Measurements from ENCODE around the gene RXFP4.
"Not testable (repeated sequence)": the region's sequence is repeated elsewhere in the genome, so short reads cannot be mapped to it uniquely, and the experiment has no call there.

Gene RXFP4

DNA sequence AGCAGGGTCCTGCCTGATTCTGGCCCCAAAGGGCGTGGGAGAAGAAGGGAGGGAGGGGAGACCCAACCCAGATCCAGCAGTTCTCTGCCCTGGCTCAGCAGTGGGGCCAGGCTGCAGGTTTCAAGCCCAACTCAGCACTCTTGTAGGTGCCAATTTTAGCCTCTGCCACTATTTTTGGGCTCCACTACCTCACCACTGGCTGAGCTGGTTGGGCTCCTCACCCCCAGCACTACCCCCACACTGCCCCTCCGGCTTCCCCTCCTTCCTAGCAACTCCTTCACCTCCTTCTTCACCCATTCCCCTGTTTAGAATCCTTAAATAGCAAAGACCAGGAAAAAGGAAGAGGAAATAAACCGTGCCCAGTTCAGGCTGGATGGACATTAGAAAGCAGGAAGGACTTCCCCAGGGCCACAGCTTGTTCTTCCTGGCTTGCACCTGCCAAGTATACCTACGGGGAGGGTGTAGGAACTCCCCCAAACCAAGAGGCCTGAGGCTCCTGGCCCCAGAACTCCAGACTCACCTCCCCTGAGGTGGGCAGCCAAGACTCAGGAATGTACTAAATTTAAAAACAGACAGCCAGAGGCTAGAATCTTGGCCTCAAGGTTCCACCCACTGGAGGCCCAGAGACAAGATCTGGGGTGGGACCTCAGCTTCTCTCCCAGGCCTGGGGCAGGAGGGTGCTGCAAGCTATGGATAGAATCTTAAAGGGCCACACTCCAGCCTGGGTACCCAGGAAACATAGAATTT lies 38.3 kb downstream of the RXFP4 start:
- peak overlapping the region; percentile 87 for H3K4me3 ChIP-seq (ENCODE audit: insufficient read length, low read depth)

DNA sequence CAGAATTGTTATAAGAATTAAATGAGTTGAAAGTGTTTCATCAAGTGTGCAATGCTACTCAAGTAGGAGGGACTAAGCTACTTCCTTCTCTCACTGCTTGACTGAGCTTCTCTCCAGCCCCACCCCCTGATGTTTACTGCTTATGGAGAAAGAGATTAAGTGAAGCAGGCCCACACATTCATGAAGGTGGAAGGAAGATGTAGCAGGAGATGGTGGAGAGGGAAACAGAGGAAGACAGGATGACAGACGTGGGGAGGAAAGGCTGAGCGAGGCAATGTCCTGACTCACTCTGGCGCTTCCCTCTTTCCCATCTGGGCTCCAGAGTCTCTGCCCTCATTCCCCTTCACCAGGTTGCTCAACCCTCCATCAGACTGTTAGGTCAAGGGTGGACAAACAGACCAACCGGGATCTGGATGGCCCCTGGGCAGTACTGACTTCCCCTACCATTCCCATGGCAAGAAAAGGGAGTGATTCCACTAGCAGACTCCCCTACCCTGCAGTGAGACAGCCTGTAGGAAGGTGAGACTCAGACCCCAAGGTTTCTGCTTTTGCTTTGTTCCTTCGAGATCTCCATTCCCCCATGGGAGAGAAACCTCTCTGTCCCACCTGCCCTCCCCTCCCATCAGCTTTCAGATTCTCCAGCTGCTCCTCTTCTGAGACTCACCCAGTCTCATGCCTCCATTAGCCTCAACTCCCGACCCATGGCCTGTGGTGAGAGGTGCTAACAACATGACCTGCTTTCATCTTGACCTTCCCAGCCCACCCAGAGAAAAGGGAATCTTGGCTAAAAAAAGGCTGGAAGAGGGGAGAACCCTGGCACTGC lies 40.0 kb downstream of the RXFP4 start:
- DNase-seq (ENCODE audit: low read depth, low spot score), result no peak
- Histone ChIP-seq H3K9ac (ENCODE audit: insufficient read length, low read depth) (no peak overlapping the region), H3K4me3 (ENCODE audit: insufficient read length, low read depth) (no peak overlapping the region), H3K27me3 (ENCODE audit: insufficient read depth, insufficient read length) (no peaks in the 10 kb centered on the region), H3K9me3 (ENCODE audit: insufficient read depth, low read length) (no peaks in the 10 kb centered on the region), H3K36me3 (ENCODE audit: insufficient read depth, insufficient read length, low read length) (peaks cover 6% of the 10 kb centered on the region), H3K4me1 (ENCODE audit: insufficient read depth, insufficient read length) (peaks cover 28% of the 10 kb centered on the region)
- no peak for TF ChIP-seq YY1 (IDR thresholded peaks at IDR 0.05; ENCODE audit: insufficient read depth, insufficient read length)
- no peak for TF ChIP-seq SUZ12 (IDR thresholded peaks at IDR 0.05; ENCODE audit: extremely low read depth, insufficient read depth, insufficient read length)
- no peak for TF ChIP-seq ZNF274 (IDR thresholded peaks at IDR 0.05; ENCODE audit: low read depth, low read length)

More for the DNA sequence above, 38.3 kb downstream of the RXFP4 start:
- no peaks in the 10 kb centered on the region for H3K9me3 ChIP-seq (ENCODE audit: insufficient read depth, low read length)
- H3K27me3 ChIP-seq (ENCODE audit: insufficient read depth, insufficient read length), result no peaks in the 10 kb centered on the region
- H3K4me1 ChIP-seq (ENCODE audit: insufficient read depth, insufficient read length), result peaks cover 37% of the 10 kb centered on the region
- no peak for DNase-seq (ENCODE audit: low read depth, low spot score)
- TF ChIP-seq YY1 (IDR thresholded peaks at IDR 0.05; ENCODE audit: insufficient read depth, insufficient read length), result no peak
- H3K9ac ChIP-seq (ENCODE audit: insufficient read length, low read depth), result peak overlapping the region; percentile 96
- H3K36me3 ChIP-seq (ENCODE audit: insufficient read depth, insufficient read length, low read length), result peaks cover 6% of the 10 kb centered on the region

DNA sequence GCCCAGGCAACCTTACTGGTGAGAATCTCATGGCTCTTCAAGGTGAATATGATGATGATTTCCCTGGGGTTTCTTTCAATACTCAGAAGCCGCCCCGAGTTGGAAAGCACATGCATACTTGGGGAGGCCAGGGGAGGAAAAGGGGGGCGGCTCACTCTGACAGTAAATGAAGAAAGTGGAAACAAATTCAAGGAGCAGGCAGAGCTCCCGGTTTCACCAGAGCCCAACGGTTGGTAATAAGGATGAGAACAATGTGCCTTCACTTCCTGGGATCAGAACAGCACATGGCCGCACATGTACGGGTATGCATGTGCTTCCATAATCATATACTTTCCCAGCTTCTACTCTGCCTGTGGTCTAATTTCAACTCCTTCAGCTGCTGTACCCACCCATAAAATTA lies 40.7 kb downstream of the RXFP4 start:
- no peak for DNase-seq (ENCODE audit: low read depth, low spot score)

DNA sequence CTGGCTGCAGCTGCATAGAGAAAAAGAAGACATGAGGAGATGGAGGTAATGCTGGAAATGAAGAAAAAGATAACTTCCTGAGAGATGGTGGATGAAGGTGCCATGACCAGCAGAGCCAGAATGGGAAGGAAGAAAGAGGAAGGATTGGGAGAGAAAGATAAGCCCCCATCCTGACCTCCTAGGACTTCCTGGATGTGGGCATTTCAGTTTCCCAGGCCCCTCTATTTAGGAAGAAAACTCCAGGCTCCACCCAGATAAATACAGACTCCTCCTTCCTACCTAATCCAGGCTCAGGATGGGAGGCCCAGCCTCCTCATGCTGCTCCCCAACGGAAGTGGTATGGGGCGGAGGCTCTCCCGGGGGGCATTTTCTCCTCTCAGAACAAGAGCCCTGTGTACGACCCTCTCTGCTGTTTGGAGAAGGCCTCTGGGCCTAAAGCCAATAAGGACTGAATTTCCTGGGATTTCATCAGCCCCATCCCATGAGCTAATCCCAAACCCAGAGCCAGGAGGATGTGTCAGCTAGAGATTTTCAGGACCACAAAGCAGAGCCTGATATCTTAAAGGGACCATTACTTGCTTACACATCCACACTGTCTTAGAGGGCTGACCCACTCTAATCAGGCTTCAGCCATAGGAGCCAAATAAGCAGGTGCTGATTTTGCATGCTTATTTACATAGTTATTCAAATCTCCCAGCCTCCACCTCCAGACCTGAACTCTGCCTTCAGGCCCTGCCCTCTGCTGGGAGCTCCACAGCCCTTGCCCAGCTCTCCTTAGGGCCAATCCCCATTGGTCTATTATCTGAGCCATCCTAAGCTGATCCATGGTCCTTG lies 42.0 kb downstream of the RXFP4 start:
- DNase-seq (ENCODE audit: low read depth, low spot score), result no peak
- TF ChIP-seq ZNF274 (IDR thresholded peaks at IDR 0.05; ENCODE audit: low read depth, low read length) (no peak), SUZ12 (IDR thresholded peaks at IDR 0.05; ENCODE audit: extremely low read depth, insufficient read depth, insufficient read length) (no peak), YY1 (IDR thresholded peaks at IDR 0.05; ENCODE audit: insufficient read depth, insufficient read length) (no peak)
- H3K9me3 ChIP-seq (ENCODE audit: insufficient read depth, low read length), result no peaks in the 10 kb centered on the region
- H3K9ac ChIP-seq (ENCODE audit: insufficient read length, low read depth), result no peak overlapping the region
- H3K27me3 ChIP-seq (ENCODE audit: insufficient read depth, insufficient read length), result no peaks in the 10 kb centered on the region
- peaks cover 6% of the 10 kb centered on the region for H3K36me3 ChIP-seq (ENCODE audit: insufficient read depth, insufficient read length, low read length)
- no peak overlapping the region for H3K4me3 ChIP-seq (ENCODE audit: insufficient read length, low read depth)
- H3K4me1 ChIP-seq (ENCODE audit: insufficient read depth, insufficient read length), result peaks cover 23% of the 10 kb centered on the region

More for the DNA sequence above, 40.7 kb downstream of the RXFP4 start:
- Histone ChIP-seq H3K9me3 (ENCODE audit: insufficient read depth, low read length) (no peaks in the 10 kb centered on the region), H3K4me3 (ENCODE audit: insufficient read length, low read depth) (no peak overlapping the region), H3K9ac (ENCODE audit: insufficient read length, low read depth) (no peak overlapping the region), H3K4me1 (ENCODE audit: insufficient read depth, insufficient read length) (peaks cover 26% of the 10 kb centered on the region), H3K36me3 (ENCODE audit: insufficient read depth, insufficient read length, low read length) (peaks cover 6% of the 10 kb centered on the region), H3K27me3 (ENCODE audit: insufficient read depth, insufficient read length) (no peaks in the 10 kb centered on the region)
- TF ChIP-seq YY1 (IDR thresholded peaks at IDR 0.05; ENCODE audit: insufficient read depth, insufficient read length) (no peak), SUZ12 (IDR thresholded peaks at IDR 0.05; ENCODE audit: extremely low read depth, insufficient read depth, insufficient read length) (no peak), ZNF274 (IDR thresholded peaks at IDR 0.05; ENCODE audit: low read depth, low read length) (no peak)

DNA sequence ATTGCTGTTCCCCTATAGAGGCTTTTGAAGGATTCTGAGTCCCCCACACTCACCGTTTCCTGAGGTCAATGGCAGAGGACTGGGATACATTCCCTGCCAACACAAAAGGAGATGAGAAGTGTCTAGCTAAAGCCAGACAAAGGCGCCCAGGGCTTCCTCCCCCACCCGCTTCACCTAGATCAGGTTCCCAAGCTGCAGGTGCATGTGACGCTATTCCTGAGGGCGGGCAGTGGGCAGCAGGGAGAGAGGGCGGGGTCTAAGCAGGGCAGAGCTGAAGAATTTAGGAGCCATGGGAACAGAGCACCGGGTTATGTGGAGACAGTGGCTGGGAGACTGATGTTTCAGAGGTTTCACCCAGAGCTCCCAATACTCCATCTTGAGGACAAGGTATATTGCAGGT lies 42.9 kb downstream of the RXFP4 start:
- no peak overlapping the region for H3K9ac ChIP-seq (ENCODE audit: insufficient read length, low read depth)
- H3K27me3 ChIP-seq (ENCODE audit: insufficient read depth, insufficient read length), result no peaks in the 10 kb centered on the region
- TF ChIP-seq ZNF274 (IDR thresholded peaks at IDR 0.05; ENCODE audit: low read depth, low read length) (no peak), SUZ12 (IDR thresholded peaks at IDR 0.05; ENCODE audit: extremely low read depth, insufficient read depth, insufficient read length) (no peak), YY1 (IDR thresholded peaks at IDR 0.05; ENCODE audit: insufficient read depth, insufficient read length) (no peak)
- H3K36me3 ChIP-seq (ENCODE audit: insufficient read depth, insufficient read length, low read length), result peaks cover 6% of the 10 kb centered on the region
- DNase-seq (ENCODE audit: low read depth, low spot score), result no peak
- H3K9me3 ChIP-seq (ENCODE audit: insufficient read depth, low read length), result no peaks in the 10 kb centered on the region
- H3K4me1 ChIP-seq (ENCODE audit: insufficient read depth, insufficient read length), result peaks cover 28% of the 10 kb centered on the region
- H3K4me3 ChIP-seq (ENCODE audit: insufficient read length, low read depth), result no peak overlapping the region

DNA sequence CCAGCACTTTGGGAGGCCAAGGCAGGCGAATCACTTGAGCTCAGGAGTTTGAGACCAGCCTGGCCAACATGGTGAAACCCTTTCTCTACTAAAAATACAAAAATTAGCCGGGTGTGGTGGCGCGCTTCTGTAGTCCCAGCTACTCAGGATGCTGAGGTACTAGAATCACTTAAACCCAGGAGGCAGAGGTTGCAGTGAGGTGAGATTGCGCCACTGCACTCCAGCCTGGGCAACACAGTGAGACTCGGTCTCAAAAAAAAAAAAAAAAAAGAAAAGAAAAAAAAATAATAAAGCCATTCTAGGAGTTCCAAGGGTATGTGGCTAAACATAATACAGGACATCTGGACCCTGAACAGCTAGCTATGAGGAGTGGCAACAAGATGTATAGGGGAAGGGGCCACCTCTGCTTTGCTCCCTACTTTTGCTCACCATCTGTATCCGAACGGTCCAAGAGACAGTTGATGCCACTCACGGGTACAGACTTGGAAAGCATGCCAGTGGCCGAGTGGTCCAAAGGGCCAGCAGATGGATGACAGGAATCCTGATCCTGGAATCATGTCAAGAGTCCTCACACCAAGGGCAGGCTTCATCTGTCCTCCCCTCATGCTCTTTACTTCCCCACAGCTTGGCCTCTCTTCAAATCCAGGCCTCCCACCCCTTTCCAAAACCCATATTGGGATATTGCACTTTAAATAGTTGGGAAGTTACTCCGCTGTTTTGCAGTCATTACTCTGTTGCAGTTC lies 43.6 kb downstream of the RXFP4 start:
- not testable (repeated sequence) for H3K9ac ChIP-seq (ENCODE audit: insufficient read length, low read depth); H3K27me3 ChIP-seq (ENCODE audit: insufficient read depth, insufficient read length); H3K36me3 ChIP-seq (ENCODE audit: insufficient read depth, insufficient read length, low read length); H3K9me3 ChIP-seq (ENCODE audit: insufficient read depth, low read length); H3K4me3 ChIP-seq (ENCODE audit: insufficient read length, low read depth); DNase-seq (ENCODE audit: low read depth, low spot score)
- peaks cover 22% of the 10 kb centered on the region for H3K4me1 ChIP-seq (ENCODE audit: insufficient read depth, insufficient read length)

All from NT2/D1 (cell line).